GM19395 (cell line): ENCODE measurements around the gene INTS6.

Source experiments
- ATAC-seq: cut with Tn5 transposase; IDR thresholded peaks from one replicate; pipeline ENCODE4 v1.9.1; 2021; ENCODE audit warnings: mild to moderate bottlenecking, moderate library complexity; ENCODE audit not compliant: unreplicated experiment

The INTS6 gene

GRCh38 chr13:51355217-51355616, 97.6 kb downstream of the INTS6 start:
- no peak for ATAC-seq

- ATAC-seq = no peak
Measured at GRCh38 chr13:51349016-51349415, 103.8 kb downstream of the INTS6 start.

DNA sequence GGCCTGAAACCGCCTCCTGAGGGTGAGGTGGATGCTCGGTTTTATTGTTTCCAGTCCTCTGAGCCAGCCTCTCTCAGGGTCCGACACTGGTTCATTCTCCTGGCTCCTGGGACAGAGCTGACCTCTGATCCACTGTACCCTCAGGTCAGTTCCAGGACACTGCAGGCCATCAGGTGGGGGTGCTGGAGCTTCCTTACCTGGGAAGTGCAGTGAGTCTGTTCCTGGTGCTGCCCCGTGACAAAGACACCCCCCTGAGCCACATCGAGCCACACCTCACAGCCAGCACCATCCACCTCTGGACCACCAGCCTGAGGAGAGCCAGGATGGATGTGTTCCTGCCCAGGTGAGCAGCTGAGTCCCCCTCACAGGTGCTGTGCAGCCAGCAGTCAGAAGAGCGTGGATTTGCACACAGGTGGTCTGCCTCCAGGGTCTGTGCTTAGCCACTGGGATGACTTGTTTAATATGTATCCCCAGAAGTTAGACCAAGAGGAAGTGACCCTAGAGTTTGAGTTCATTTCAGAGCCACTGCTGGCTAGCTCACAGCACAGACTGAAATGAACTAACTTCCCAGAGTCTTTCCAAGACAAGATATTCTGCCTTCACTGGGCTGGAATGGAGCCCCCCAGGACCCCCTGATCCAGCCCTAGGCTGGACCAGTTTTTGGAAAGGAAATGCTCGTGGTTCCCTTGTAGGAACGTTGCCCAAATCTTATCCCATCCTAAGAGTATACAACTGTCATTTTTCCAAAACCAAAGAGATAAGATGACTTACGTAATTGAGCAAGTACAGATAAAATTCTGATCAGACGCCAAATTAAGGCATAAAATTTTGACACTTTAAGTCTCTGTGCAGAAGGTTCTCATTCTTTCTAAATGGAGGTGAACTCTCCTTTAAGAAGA, 104.5 kb downstream of the INTS6 start:
- no peak for ATAC-seq

GRCh38 chr13:51347099-51347498, 105.7 kb downstream of the INTS6 start:
- ATAC-seq = no peak

- no peak for ATAC-seq
Measured at GRCh38 chr13:51346397-51346796, 106.4 kb downstream of the INTS6 start.

DNA sequence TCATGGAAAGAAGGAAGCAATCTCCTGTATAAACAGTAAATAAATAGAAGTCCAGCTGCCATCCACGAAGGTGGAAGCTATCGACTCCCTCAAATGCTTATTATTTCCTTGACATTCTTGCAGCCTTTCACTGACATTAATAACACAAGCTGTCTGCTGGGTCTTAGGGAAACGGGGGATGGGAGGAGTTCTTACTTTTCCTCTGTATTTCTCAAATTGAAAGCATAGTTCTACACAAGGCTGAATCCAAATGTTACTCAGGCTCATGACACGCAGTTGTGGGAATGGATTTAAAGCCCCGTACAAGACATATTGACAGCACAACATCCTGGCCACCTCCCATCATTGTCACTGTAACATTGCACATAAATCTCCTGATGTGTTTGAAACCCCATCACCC, 109.4 kb downstream of the INTS6 start:
- no peak for ATAC-seq

- no peak for ATAC-seq
Measured at GRCh38 chr13:51342706-51343105, 110.1 kb downstream of the INTS6 start.

DNA sequence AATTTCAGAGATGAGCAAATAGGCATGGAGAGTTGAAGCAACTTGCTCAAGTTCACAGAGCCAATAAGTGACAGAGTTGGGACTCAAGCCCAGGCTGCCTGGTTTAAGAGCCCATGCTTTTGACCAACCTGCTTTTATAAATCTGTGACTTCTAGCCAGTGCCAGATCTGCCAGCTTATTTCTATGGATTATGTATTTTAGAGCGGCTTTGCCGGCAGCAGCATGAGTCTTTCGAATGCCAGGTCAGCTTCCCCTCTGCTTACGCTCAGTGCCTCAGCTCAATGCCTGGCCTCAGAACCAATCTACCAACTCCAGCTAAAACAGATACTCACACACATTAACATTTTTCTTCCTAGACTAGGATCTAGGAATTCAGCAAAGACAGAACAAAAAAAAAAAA, 111.0 kb downstream of the INTS6 start:
- ATAC-seq = no peak

- no peak for ATAC-seq
Measured at GRCh38 chr13:51341232-51341631, 111.6 kb downstream of the INTS6 start.

DNA sequence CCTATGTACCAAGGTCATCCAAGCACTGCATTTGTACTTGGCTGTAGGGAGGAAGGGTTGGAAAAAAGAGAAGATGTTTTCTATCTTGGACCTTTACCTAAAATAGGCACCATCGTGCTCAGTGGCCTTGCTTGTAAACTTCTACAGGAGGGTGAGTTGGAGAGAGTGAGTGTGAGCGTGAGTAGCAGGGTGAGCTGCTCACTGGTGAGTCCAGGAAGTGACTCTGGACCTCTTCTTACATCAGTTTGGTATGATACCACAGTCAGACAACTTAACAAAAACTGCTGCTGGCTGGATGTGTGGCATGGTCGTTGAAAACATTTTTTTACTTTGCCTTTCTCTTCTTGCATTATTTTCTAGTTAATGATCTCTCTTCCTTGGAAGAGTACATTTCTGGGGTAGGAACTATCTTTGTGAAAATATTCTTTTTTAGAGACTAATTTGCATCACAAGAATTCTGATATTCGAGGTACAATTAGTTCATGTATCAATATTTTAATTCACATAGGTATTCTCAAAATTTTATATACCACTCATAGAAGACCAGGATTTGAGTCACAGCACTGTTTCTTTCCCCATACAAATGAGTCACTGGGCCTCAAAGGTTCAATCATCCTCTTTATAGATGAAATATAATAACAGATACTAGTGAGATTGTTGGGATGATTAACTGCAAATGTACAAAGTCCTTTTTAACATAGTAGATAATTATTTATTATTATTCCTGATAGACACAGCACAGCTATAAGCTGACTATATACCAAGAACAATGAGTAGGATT, 112.7 kb downstream of the INTS6 start:
- ATAC-seq = no peak

DNA sequence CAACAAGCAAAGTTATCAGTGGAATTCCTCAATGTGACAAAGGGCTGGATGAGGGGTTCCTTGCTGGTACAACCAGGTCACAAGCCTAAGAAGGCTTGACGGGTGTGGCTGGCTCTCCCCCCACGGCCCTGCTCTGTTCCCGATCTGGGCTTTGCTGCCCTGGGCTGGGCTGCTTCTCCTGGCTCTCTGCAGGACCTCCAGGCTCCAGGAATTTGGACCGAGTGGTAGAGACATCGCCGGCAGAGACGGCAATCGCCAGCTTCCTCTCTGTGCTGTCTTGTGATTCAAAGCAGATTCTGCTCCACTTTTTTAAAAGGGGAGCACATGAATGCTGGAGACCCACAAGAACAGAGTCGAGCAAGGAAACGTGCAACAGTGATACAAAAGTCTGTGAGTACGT, 113.5 kb downstream of the INTS6 start, which contains the start of gene SERPINE3:
SERPINE3 (plus strand) TSS at position 338 of the 400 bp plus-strand sequence. CDS start 1,401 bp downstream, outside the sequence.
- ATAC-seq = no peak

GRCh38 chr13:51336746-51337145, 116.1 kb downstream of the INTS6 start:
- ATAC-seq = no peak

DNA sequence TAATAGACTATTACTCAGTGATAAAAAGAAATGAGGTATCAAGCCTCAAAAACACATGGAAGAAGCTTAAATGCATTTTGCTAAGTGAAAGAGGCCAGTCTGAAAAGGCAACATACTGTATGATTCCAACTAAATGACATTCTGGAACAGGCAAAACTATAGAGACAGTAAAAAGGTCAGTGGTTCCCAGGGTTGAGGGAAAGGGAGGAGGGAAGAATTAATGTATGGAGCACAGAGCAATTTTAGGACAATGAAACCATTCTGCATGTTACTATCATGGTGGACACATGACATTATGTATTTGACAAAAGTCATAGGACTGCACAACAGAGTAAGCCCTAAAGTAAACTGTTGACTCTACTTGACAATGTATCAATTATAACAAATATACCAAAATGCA, 119.0 kb downstream of the INTS6 start:
- no peak for ATAC-seq

DNA sequence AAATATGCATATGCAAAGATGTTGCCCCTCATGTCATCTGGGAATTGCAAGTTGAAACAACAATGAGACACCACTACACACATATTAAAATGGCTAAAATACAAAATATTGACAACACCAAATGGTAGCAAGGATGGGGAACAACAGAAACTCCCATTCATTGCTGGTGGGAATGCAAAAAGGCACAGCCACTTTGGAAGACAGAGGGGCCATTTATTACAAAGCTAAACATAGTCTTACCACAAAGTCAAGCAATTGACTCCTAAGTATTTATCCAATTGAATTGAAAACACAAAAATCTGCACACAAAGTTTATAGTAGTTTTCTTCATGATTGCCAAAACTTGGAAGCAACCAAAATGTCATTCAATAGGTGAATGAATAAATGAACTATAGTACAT, 119.4 kb downstream of the INTS6 start:
- no peak for ATAC-seq

DNA sequence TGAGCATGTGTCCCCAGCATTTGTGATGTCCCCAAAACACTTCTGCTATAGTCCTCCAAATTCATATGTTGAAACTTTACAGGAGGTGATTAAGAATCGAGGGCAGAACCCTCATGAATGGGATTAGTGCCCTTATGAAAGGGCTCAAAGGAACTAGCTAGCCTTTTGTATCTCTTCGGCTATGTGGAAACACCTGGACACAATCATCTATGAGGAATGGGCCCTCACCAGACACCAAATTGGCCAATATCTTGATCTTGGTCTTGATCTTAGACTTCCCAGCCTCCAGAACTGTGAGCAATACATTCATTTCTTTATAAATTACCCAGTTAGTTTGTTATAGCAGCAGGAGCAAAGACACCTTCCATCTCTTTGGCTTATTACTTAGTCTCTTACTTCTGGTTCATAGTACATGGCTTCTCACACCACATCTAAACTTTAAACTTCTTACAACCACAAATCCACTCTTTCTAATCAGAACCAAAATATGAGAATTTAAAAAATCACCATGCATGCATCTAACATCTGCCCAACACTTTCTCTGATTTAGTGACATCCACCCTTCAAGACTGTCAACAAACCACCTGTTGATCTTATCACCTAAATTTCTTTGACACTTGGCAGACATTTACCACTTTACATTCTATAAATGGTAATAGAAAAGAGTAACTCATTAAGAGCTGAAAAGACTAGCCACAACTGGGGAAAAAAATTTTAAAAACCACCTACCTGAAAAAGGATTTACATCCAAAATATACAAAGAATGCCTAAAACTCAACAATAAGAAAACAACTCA, 120.1 kb downstream of the INTS6 start:
- no peak for ATAC-seq

DNA sequence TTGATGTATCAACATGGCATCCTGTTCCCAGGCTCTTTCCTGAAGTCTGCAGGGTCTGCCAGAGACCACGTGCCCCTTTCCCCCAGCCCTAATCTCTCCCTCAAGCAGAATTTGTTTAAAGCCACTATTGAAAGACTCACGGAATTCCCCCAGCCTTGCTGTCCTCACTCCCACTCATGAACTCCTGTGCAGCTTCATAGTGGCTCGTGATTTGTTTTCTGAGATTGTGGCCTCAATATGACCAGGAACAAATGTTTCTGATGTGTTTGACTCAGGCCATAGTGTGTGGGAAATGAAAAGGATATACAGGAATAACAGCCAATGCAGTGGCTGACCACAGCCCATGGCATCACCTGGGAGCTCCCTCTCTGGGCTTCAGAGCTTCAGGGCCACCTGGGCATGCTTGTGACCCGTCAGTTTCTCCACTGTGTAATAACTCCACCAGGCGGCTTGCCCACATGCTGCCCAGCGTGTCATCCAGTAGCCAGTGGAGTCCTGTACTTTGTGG, 121.4 kb downstream of the INTS6 start:
- ATAC-seq = no peak

- ATAC-seq = no peak
Measured at GRCh38 chr13:51330791-51331190, 122.0 kb downstream of the INTS6 start.

- ATAC-seq = no peak
Measured at GRCh38 chr13:51329606-51330005, 123.2 kb downstream of the INTS6 start.

DNA sequence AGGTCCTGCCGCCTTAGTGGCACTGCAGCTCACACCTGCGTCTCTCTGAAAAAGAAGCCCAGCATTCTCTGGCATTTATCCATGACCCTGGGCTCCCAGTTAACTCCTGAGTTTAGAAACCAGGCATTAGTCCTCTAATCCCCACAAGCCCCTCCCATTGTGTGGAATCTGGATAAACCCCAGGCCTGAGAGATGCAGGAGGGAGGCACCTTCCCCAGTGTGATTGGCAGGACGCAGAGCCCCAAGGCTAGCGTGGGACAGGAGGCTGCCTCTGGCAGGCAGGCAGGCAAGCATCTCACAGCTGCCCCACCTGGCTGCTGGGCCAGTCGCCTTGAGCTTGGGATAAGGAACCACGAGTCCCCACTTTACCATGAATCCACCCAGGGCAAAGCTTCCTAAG, 124.3 kb downstream of the INTS6 start:
- no peak for ATAC-seq

- no peak for ATAC-seq
Measured at GRCh38 chr13:51327961-51328360, 124.9 kb downstream of the INTS6 start.

DNA sequence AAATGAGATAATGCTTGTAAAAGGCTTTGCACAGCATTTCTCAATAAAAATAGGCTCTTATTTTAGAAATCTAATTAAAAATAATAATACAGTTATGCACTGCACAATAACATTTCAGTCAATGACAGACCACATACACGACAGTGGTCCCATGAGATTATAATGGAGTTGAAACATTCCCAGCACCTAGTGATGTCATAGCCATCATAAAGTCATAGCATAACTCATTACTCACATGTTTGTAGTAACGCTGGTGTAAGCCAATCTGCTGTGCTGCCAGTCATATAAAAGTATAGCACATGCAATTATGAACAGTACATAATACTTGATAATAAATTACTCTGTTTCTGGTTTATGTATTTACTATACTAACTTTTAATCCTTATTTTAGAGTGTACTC, 126.1 kb downstream of the INTS6 start:
- ATAC-seq = no peak
